ENCODE measurements around the gene REG3G. TPM values are rescaled to one million over a fixed set of nuclear protein-coding genes. Genes with fewer than 3 reads are reported as not detected.

Gene REG3G
- total RNA-seq, 1 donor from 2014 or later, result not detected

- no peak overlapping the region for H3K27ac Mint-ChIP-seq (ENCODE audit: unreplicated experiment)
- peaks cover 36% of the 10 kb centered on the region for H3K27me3 Mint-ChIP-seq (ENCODE audit: low read depth)
- TF ChIP-seq CTCF (conservative IDR thresholded peaks at IDR 0.05), result no peak
- H3K4me3 Mint-ChIP-seq, result no peak overlapping the region
- no peaks in the 10 kb centered on the region for H3K36me3 Mint-ChIP-seq (ENCODE audit: low read depth)
- no peak for DNase-seq (ENCODE audit: low read depth, low spot score)
- no peaks in the 10 kb centered on the region for H3K9me3 Mint-ChIP-seq
- H3K4me1 Mint-ChIP-seq, result no peaks in the 10 kb centered on the region
These were observed 25.4 kb upstream of the REG3G start for GRCh38 chr2:79000008-79000576.

GRCh38 chr2:79001285-79001684, 24.2 kb upstream of the REG3G start:
- Mint-ChIP-seq H3K27ac (ENCODE audit: unreplicated experiment) (no peak overlapping the region), H3K27me3 (ENCODE audit: low read depth) (peaks cover 29% of the 10 kb centered on the region)

GRCh38 chr2:79004680-79005079, 20.8 kb upstream of the REG3G start:
- no peaks in the 10 kb centered on the region for H3K4me1 Mint-ChIP-seq
- TF ChIP-seq CTCF (conservative IDR thresholded peaks at IDR 0.05), result no peak
- H3K36me3 Mint-ChIP-seq (ENCODE audit: low read depth), result no peaks in the 10 kb centered on the region
- no peak for DNase-seq (ENCODE audit: low read depth, low spot score)
- peaks cover 7% of the 10 kb centered on the region for H3K27me3 Mint-ChIP-seq (ENCODE audit: low read depth)
- no peak overlapping the region for H3K27ac Mint-ChIP-seq (ENCODE audit: unreplicated experiment)
- H3K4me3 Mint-ChIP-seq, result no peak overlapping the region
- H3K9me3 Mint-ChIP-seq, result no peaks in the 10 kb centered on the region

More at GRCh38 chr2:79001285-79001684, 24.2 kb upstream of the REG3G start:
- no peaks in the 10 kb centered on the region for H3K36me3 Mint-ChIP-seq (ENCODE audit: low read depth)
- no peak for TF ChIP-seq CTCF (conservative IDR thresholded peaks at IDR 0.05)
- no peak for DNase-seq (ENCODE audit: low read depth, low spot score)
- H3K4me3 Mint-ChIP-seq, result no peak overlapping the region
- no peaks in the 10 kb centered on the region for H3K4me1 Mint-ChIP-seq
- no peaks in the 10 kb centered on the region for H3K9me3 Mint-ChIP-seq

- no peak for TF ChIP-seq CTCF (conservative IDR thresholded peaks at IDR 0.05)
- Mint-ChIP-seq H3K4me3 (no peak overlapping the region), H3K36me3 (ENCODE audit: low read depth) (no peaks in the 10 kb centered on the region), H3K4me1 (no peaks in the 10 kb centered on the region), H3K27me3 (ENCODE audit: low read depth) (peaks cover 7% of the 10 kb centered on the region), H3K9me3 (no peaks in the 10 kb centered on the region), H3K27ac (ENCODE audit: unreplicated experiment) (no peak overlapping the region)
- DNase-seq (ENCODE audit: low read depth, low spot score), result no peak
These were observed 20.3 kb upstream of the REG3G start for GRCh38 chr2:79005216-79005615.

- DNase-seq (ENCODE audit: low read depth, low spot score), result no peak
- Mint-ChIP-seq H3K27ac (ENCODE audit: unreplicated experiment) (no peak overlapping the region), H3K4me3 (no peak overlapping the region), H3K9me3 (no peaks in the 10 kb centered on the region), H3K36me3 (ENCODE audit: low read depth) (no peaks in the 10 kb centered on the region), H3K4me1 (no peaks in the 10 kb centered on the region), H3K27me3 (ENCODE audit: low read depth) (peaks cover 5% of the 10 kb centered on the region)
- TF ChIP-seq CTCF (conservative IDR thresholded peaks at IDR 0.05), result no peak
These were observed 16.1 kb upstream of the REG3G start for GRCh38 chr2:79009388-79009787.
